Dedifferentiated amniotic fluid mesenchymal stem cell (primary cell): Measurements from ENCODE around the gene VCL.

ENCODE experiments used
- DNase-seq: peaks from one replicate; pipeline ENCODE4 v3.0.0-alpha.2; 2016; ENCODE audit errors: extremely low spot score

Gene VCL

GRCh38 chr10:74151879-74152722 lies 154.2 kb downstream of the VCL start:
- no peak for DNase-seq

GRCh38 chr10:74153123-74153522 lies 155.2 kb downstream of the VCL start:
- DNase-seq = no peak

- no peak for DNase-seq
These were observed 155.8 kb downstream of the VCL start for GRCh38 chr10:74153676-74154075.

- no peak for DNase-seq
These were observed 159.0 kb downstream of the VCL start for GRCh38 chr10:74156919-74157289.

GRCh38 chr10:74160013-74160412 lies 162.1 kb downstream of the VCL start:
- no peak for DNase-seq

- no peak for DNase-seq
These were observed 165.6 kb downstream of the VCL start for GRCh38 chr10:74163319-74164068.

- no peak for DNase-seq
These were observed 167.0 kb downstream of the VCL start for GRCh38 chr10:74164716-74165529.

- DNase-seq = no peak
These were observed 167.6 kb downstream of the VCL start for GRCh38 chr10:74165530-74165901.

GRCh38 chr10:74167443-74167842 lies 169.5 kb downstream of the VCL start:
- no peak for DNase-seq
